ENCODE results near the gene PTPN12. TPM values are rescaled to one million over a fixed set of nuclear protein-coding genes. Genes with fewer than 3 reads are reported as not detected.
"Not testable (repeated sequence)": the region's sequence is repeated elsewhere in the genome, so short reads cannot be mapped to it uniquely, and the experiment has no call there.

PTPN12 gene
- total RNA-seq, 2 experiments from 2014 or later = 22.7 to 24.0 TPM

- H3K27me3 Mint-ChIP-seq = no peaks in the 10 kb centered on the region
- ATAC-seq (ENCODE audit: low read depth) (no peak), DNase-seq (no peak)
- H3K27ac Mint-ChIP-seq = no peak overlapping the region
- H3K4me1 Mint-ChIP-seq = peaks cover 3% of the 10 kb centered on the region
- H3K4me3 Mint-ChIP-seq = no peak overlapping the region
- H3K9me3 Mint-ChIP-seq = no peaks in the 10 kb centered on the region
- POLR2A ChIA-PET = no interaction called here
- no peaks in the 10 kb centered on the region for H3K36me3 Mint-ChIP-seq
Observed at GRCh38 chr7:77648742-77649338, 111.7 kb downstream of the PTPN12 start.

- ATAC-seq (ENCODE audit: low read depth) = no peak
- H3K36me3 Mint-ChIP-seq = no peaks in the 10 kb centered on the region
- DNase-seq = no peak
- H3K27ac Mint-ChIP-seq = no peak overlapping the region
- peaks cover 3% of the 10 kb centered on the region for H3K4me1 Mint-ChIP-seq
- no peaks in the 10 kb centered on the region for H3K27me3 Mint-ChIP-seq
- H3K9me3 Mint-ChIP-seq = no peaks in the 10 kb centered on the region
- H3K4me3 Mint-ChIP-seq = no peak overlapping the region
- POLR2A ChIA-PET = no interaction called here
Observed at GRCh38 chr7:77649716-77650349, 112.7 kb downstream of the PTPN12 start.

GRCh38 chr7:77651575-77652162, 114.6 kb downstream of the PTPN12 start:
- DNase-seq (no peak), ATAC-seq (ENCODE audit: low read depth) (no peak)
- H3K9me3 Mint-ChIP-seq = no peaks in the 10 kb centered on the region
- H3K4me1 Mint-ChIP-seq = no peaks in the 10 kb centered on the region
- POLR2A ChIA-PET = interaction anchor here (0.9 kb wide), 1 partner anchor 297 kb away, joined by 4 read pairs; no protein-coding TSS in a partner anchor
- H3K27ac Mint-ChIP-seq = no peak overlapping the region
- H3K4me3 Mint-ChIP-seq = no peak overlapping the region
- H3K27me3 Mint-ChIP-seq = no peaks in the 10 kb centered on the region
- H3K36me3 Mint-ChIP-seq = no peaks in the 10 kb centered on the region

- H3K27me3 Mint-ChIP-seq; H3K4me3 Mint-ChIP-seq; ATAC-seq (ENCODE audit: low read depth); H3K36me3 Mint-ChIP-seq; POLR2A ChIA-PET; DNase-seq; H3K27ac Mint-ChIP-seq; H3K9me3 Mint-ChIP-seq; H3K4me1 Mint-ChIP-seq: not testable (repeated sequence)
Observed at GRCh38 chr7:77652826-77653225, 115.7 kb downstream of the PTPN12 start.

- POLR2A ChIA-PET = interaction anchor here (0.7 kb wide), 1 partner anchor 37 kb away, joined by 3 read pairs; no protein-coding TSS in a partner anchor
- no peak overlapping the region for H3K4me3 Mint-ChIP-seq
- no peaks in the 10 kb centered on the region for H3K36me3 Mint-ChIP-seq
- ATAC-seq (ENCODE audit: low read depth) = no peak
- no peak for DNase-seq
- H3K9me3 Mint-ChIP-seq = no peaks in the 10 kb centered on the region
- no peak overlapping the region for H3K27ac Mint-ChIP-seq
- H3K27me3 Mint-ChIP-seq = no peaks in the 10 kb centered on the region
- H3K4me1 Mint-ChIP-seq = no peaks in the 10 kb centered on the region
Observed at GRCh38 chr7:77653572-77653971, 116.5 kb downstream of the PTPN12 start.

- Mint-ChIP-seq H3K36me3 (no peaks in the 10 kb centered on the region), H3K4me1 (no peaks in the 10 kb centered on the region), H3K9me3 (no peaks in the 10 kb centered on the region), H3K27me3 (no peaks in the 10 kb centered on the region), H3K4me3 (no peak overlapping the region), H3K27ac (no peak overlapping the region)
- DNase-seq (no peak), ATAC-seq (ENCODE audit: low read depth) (no peak)
- POLR2A ChIA-PET = no interaction called here
Observed at GRCh38 chr7:77655356-77655755, 118.3 kb downstream of the PTPN12 start.

GRCh38 chr7:77655836-77656455, 118.9 kb downstream of the PTPN12 start:
- H3K27me3 Mint-ChIP-seq = no peaks in the 10 kb centered on the region
- ATAC-seq (ENCODE audit: low read depth) = no peak
- POLR2A ChIA-PET = no interaction called here

GRCh38 chr7:77657427-77658224, 120.5 kb downstream of the PTPN12 start:
- Mint-ChIP-seq H3K27ac (no peak overlapping the region), H3K4me1 (no peaks in the 10 kb centered on the region), H3K36me3 (no peaks in the 10 kb centered on the region), H3K9me3 (no peaks in the 10 kb centered on the region), H3K27me3 (no peaks in the 10 kb centered on the region), H3K4me3 (no peak overlapping the region)
- POLR2A ChIA-PET = no interaction called here
- peak; percentile 63 for ATAC-seq (ENCODE audit: low read depth)
- no peak for DNase-seq

More at GRCh38 chr7:77655836-77656455, 118.9 kb downstream of the PTPN12 start:
- DNase-seq = no peak
- H3K9me3 Mint-ChIP-seq = no peaks in the 10 kb centered on the region
- H3K36me3 Mint-ChIP-seq = no peaks in the 10 kb centered on the region
- H3K27ac Mint-ChIP-seq = no peak overlapping the region
- no peak overlapping the region for H3K4me3 Mint-ChIP-seq
- no peaks in the 10 kb centered on the region for H3K4me1 Mint-ChIP-seq

- Mint-ChIP-seq H3K27me3 (no peaks in the 10 kb centered on the region), H3K4me3 (no peak overlapping the region), H3K36me3 (no peaks in the 10 kb centered on the region), H3K27ac (no peak overlapping the region), H3K4me1 (no peaks in the 10 kb centered on the region), H3K9me3 (no peaks in the 10 kb centered on the region)
- POLR2A ChIA-PET = no interaction called here
- ATAC-seq (ENCODE audit: low read depth) (no peak), DNase-seq (no peak)
Observed at GRCh38 chr7:77658928-77659327, 121.8 kb downstream of the PTPN12 start.

GRCh38 chr7:77661816-77662215, 124.7 kb downstream of the PTPN12 start:
- Mint-ChIP-seq H3K4me3 (no peak overlapping the region), H3K36me3 (no peaks in the 10 kb centered on the region), H3K27ac (no peak overlapping the region), H3K4me1 (no peaks in the 10 kb centered on the region), H3K27me3 (no peaks in the 10 kb centered on the region), H3K9me3 (no peaks in the 10 kb centered on the region)
- DNase-seq = no peak
- POLR2A ChIA-PET = interaction anchor here (0.7 kb wide), 1 partner anchor 106 kb away, joined by 3 read pairs; no protein-coding TSS in a partner anchor
- no peak for ATAC-seq (ENCODE audit: low read depth)

- no peak overlapping the region for H3K27ac Mint-ChIP-seq
Observed at GRCh38 chr7:77662869-77663268, 125.8 kb downstream of the PTPN12 start.

GRCh38 chr7:77664715-77665114, 127.6 kb downstream of the PTPN12 start:
- POLR2A ChIA-PET = no interaction called here
- ATAC-seq (ENCODE audit: low read depth) = no peak
- Mint-ChIP-seq H3K4me3 (no peak overlapping the region), H3K27ac (no peak overlapping the region), H3K4me1 (no peaks in the 10 kb centered on the region), H3K36me3 (no peaks in the 10 kb centered on the region), H3K9me3 (no peaks in the 10 kb centered on the region), H3K27me3 (no peaks in the 10 kb centered on the region)
- no peak for DNase-seq

More at GRCh38 chr7:77662869-77663268, 125.8 kb downstream of the PTPN12 start:
- POLR2A ChIA-PET = no interaction called here
- H3K9me3 Mint-ChIP-seq = no peaks in the 10 kb centered on the region
- H3K36me3 Mint-ChIP-seq = no peaks in the 10 kb centered on the region
- H3K4me3 Mint-ChIP-seq = no peak overlapping the region
- H3K27me3 Mint-ChIP-seq = no peaks in the 10 kb centered on the region
- ATAC-seq (ENCODE audit: low read depth) (no peak), DNase-seq (no peak)
- no peaks in the 10 kb centered on the region for H3K4me1 Mint-ChIP-seq

- DNase-seq = no peak
- Mint-ChIP-seq H3K4me3 (no peak overlapping the region), H3K9me3 (no peaks in the 10 kb centered on the region), H3K36me3 (no peaks in the 10 kb centered on the region), H3K4me1 (no peaks in the 10 kb centered on the region), H3K27ac (no peak overlapping the region), H3K27me3 (no peaks in the 10 kb centered on the region)
- ATAC-seq (ENCODE audit: low read depth) = no peak
- POLR2A ChIA-PET = no interaction called here
Observed at GRCh38 chr7:77665161-77665560, 128.1 kb downstream of the PTPN12 start.

Measured in activated naive CD8-positive, alpha-beta T cell treated with anti-CD3 and anti-CD28 coated beads, Interleukin-2, amount 10 ng/mL, durations not matched to agents 7 days and 5 days (primary cell).